Measurements from ENCODE around the gene LATS2. TPM values are rescaled to one million over a fixed set of nuclear protein-coding genes. Genes with fewer than 3 reads are reported as not detected.

LATS2 gene
- total RNA-seq, 2 donors from 2014 or later = 3.7 to 11.3 TPM

- Histone ChIP-seq H3K9ac (ENCODE audit: low read depth in 2 of 2, low read length in 2 of 2) (no peak overlapping the region), H3K27ac (no peak overlapping the region), H3K9me3 (no peaks in the 10 kb centered on the region), H3K36me3 (no peaks in the 10 kb centered on the region), H3K4me1 (no peaks in the 10 kb centered on the region), H3K27me3 (no peaks in the 10 kb centered on the region), H3K4me3 (no peak overlapping the region)
- TF ChIP-seq CTCF (IDR thresholded peaks at IDR 0.05) = no peak
- intact Hi-C loops (cut with DNase I) = no loop called here
- peak; percentile 16 for DNase-seq
Measured at GRCh38 chr13:21047087-21047486, 14.3 kb downstream of the LATS2 start.

- Histone ChIP-seq H3K36me3 (no peaks in the 10 kb centered on the region), H3K27me3 (no peaks in the 10 kb centered on the region), H3K4me3 (no peak overlapping the region), H3K9ac (ENCODE audit: low read depth in 2 of 2, low read length in 2 of 2) (no peak overlapping the region), H3K27ac (no peak overlapping the region), H3K4me1 (no peaks in the 10 kb centered on the region), H3K9me3 (no peaks in the 10 kb centered on the region)
- intact Hi-C loops (cut with DNase I) = no loop called here
- no peak for TF ChIP-seq CTCF (IDR thresholded peaks at IDR 0.05)
- DNase-seq = no peak
Measured at GRCh38 chr13:21046203-21046602, 15.2 kb downstream of the LATS2 start.

- no peaks in the 10 kb centered on the region for H3K9me3 ChIP-seq
- intact Hi-C loops (cut with DNase I) = no loop called here
- no peak overlapping the region for H3K4me3 ChIP-seq
- no peak overlapping the region for H3K9ac ChIP-seq (ENCODE audit: low read depth in 2 of 2, low read length in 2 of 2)
- no peak overlapping the region for H3K27ac ChIP-seq
- no peaks in the 10 kb centered on the region for H3K4me1 ChIP-seq
- no peaks in the 10 kb centered on the region for H3K27me3 ChIP-seq
- DNase-seq = no peak
- no peak for TF ChIP-seq CTCF (IDR thresholded peaks at IDR 0.05)
- no peaks in the 10 kb centered on the region for H3K36me3 ChIP-seq
Measured at GRCh38 chr13:21045100-21045499, 16.3 kb downstream of the LATS2 start.

- TF ChIP-seq CTCF (IDR thresholded peaks at IDR 0.05) = no peak
- Histone ChIP-seq H3K4me3 (no peak overlapping the region), H3K4me1 (no peaks in the 10 kb centered on the region), H3K27me3 (no peaks in the 10 kb centered on the region), H3K9ac (ENCODE audit: low read depth in 2 of 2, low read length in 2 of 2) (no peak overlapping the region), H3K27ac (no peak overlapping the region), H3K9me3 (no peaks in the 10 kb centered on the region), H3K36me3 (no peaks in the 10 kb centered on the region)
- no peak for DNase-seq
- intact Hi-C loops (cut with DNase I) = no loop called here
Measured at GRCh38 chr13:21043898-21044297, 17.5 kb downstream of the LATS2 start.

- H3K9me3 ChIP-seq = no peaks in the 10 kb centered on the region
- intact Hi-C loops (cut with DNase I) = no loop called here
- H3K36me3 ChIP-seq = no peaks in the 10 kb centered on the region
- no peaks in the 10 kb centered on the region for H3K4me1 ChIP-seq
- no peak overlapping the region for H3K27ac ChIP-seq
- no peaks in the 10 kb centered on the region for H3K27me3 ChIP-seq
- no peak for TF ChIP-seq CTCF (IDR thresholded peaks at IDR 0.05)
- no peak overlapping the region for H3K4me3 ChIP-seq
- no peak for DNase-seq
- H3K9ac ChIP-seq (ENCODE audit: low read depth in 2 of 2, low read length in 2 of 2) = no peak overlapping the region
Measured at GRCh38 chr13:21040120-21040826, 21.1 kb downstream of the LATS2 start.
